GM18951 (cell line): ENCODE data around the gene CCNT1.
"Not testable (repeated sequence)": the region's sequence is repeated elsewhere in the genome, so short reads cannot be mapped to it uniquely, and the experiment has no call there.

ENCODE experiments used
- POLR2A ChIP-seq: IDR thresholded peaks from 4 replicates; pipeline ENCODE4 v1.6.1; 2011; ENCODE audit warnings: mild to moderate bottlenecking; ENCODE audit not compliant: insufficient read length, insufficient read depth; ENCODE audit errors: extremely low read depth
- in situ Hi-C: fragments of 300-500 bp; cut with MboI; formaldehyde crosslinking; loops from one replicate; pipeline ENCODE4 v1.12.0; 2022; ENCODE audit warnings: low sequenced_read_pairs, mixed read lengths, inconsistent platforms; ENCODE audit not compliant: unreplicated experiment

CCNT1 gene

GRCh38 chr12:48717252-48717695 is 767 bp upstream of the CCNT1 start:
- in situ Hi-C loops: no loop called here
- TF ChIP-seq POLR2A: no peak

- in situ Hi-C loops: no loop called here
Observed at GRCh38 chr12:48716168-48716492, 377 bp downstream of the CCNT1 start.

GRCh38 chr12:48712209-48712608 is 4.3 kb downstream of the CCNT1 start:
- in situ Hi-C loops: no loop called here
- no peak for TF ChIP-seq POLR2A

More at GRCh38 chr12:48716168-48716492, 377 bp downstream of the CCNT1 start:
- no peak for TF ChIP-seq POLR2A

- in situ Hi-C loops: not testable (repeated sequence)
Observed at GRCh38 chr12:48698822-48699221, 17.7 kb downstream of the CCNT1 start.

- in situ Hi-C loops: no loop called here
- no peak for TF ChIP-seq POLR2A
Observed at GRCh38 chr12:48696626-48697025, 19.9 kb downstream of the CCNT1 start.

GRCh38 chr12:48695859-48696258 is 20.6 kb downstream of the CCNT1 start:
- TF ChIP-seq POLR2A: no peak
- in situ Hi-C loops: no loop called here

- no peak for TF ChIP-seq POLR2A
- in situ Hi-C loops: no loop called here
Observed at GRCh38 chr12:48694038-48694437, 22.5 kb downstream of the CCNT1 start.

- in situ Hi-C loops: no loop called here
- TF ChIP-seq POLR2A: no peak
Observed at GRCh38 chr12:48693572-48693971, 22.9 kb downstream of the CCNT1 start.

- in situ Hi-C loops: no loop called here
- TF ChIP-seq POLR2A: no peak
Observed at GRCh38 chr12:48691826-48692487, 24.6 kb downstream of the CCNT1 start.

GRCh38 chr12:48690990-48691389 is 25.5 kb downstream of the CCNT1 start:
- no peak for TF ChIP-seq POLR2A
- in situ Hi-C loops: no loop called here

- in situ Hi-C loops: no loop called here
- TF ChIP-seq POLR2A: no peak
Observed at GRCh38 chr12:48690436-48690835, 26.1 kb downstream of the CCNT1 start.

- no peak for TF ChIP-seq POLR2A
- in situ Hi-C loops: no loop called here
Observed at GRCh38 chr12:48688836-48689235, 27.7 kb downstream of the CCNT1 start.

- TF ChIP-seq POLR2A: no peak
- in situ Hi-C loops: no loop called here
Observed at GRCh38 chr12:48687592-48687991, 28.9 kb downstream of the CCNT1 start.

- in situ Hi-C loops: no loop called here
- TF ChIP-seq POLR2A: no peak
Observed at GRCh38 chr12:48686615-48687334, 29.7 kb downstream of the CCNT1 start.
